ENCODE data around the gene UTF1.
"Not testable (repeated sequence)": the region's sequence is repeated elsewhere in the genome, so short reads cannot be mapped to it uniquely, and the experiment has no call there.

UTF1 gene

DNA sequence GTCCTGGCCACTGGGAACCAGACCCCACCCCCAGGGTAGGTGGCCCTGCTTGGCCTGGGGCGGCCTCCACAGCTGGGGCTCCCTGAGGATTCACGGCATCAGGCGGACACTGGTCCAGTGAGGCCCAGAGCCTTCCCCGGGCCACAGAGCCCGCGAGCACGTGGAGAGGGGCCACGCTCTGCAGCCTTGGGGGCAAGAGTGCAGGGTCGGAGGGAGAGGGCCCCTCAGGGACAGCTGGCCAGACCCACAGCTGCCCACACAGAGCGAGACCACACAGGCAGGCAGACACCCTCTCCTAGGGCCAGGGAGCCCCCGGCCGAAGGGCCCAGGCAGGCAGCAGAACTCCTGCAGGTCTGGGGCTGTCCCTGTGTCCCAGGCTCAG, 18.3 kb downstream of the UTF1 start:
- no peak for DNase-seq

DNA sequence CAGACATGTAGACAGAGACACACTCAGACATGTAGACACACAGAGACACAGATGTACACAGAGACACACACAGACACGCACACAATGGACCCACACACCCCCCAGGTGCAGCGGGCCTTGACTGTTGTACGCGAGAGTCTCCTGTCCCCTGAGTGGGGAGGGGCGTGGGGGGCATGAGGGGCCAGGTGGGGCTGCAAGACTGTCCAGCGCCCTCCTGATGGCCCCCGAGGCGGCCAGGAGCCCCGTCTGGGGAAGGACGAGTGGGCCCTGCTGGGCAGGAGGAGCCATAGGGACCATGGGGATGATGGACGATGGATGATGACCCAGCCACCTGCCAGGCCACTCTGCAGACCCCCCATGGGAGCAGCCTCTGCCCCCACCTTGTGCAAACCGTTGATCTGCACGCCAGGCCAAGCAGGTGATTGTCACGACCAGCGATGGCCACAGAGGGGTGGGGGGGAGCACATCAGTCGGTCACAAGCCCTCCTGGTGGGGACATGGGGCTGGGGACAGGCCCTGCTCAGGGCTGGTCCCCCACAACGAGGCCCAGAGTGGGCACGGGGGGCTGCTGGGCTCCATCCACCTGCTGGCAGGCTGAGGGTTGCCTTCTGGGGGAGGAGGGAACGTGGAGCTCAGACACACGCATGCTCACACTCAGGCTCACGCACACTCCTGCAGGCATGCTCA, 19.2 kb downstream of the UTF1 start:
- DNase-seq = no peak

DNA sequence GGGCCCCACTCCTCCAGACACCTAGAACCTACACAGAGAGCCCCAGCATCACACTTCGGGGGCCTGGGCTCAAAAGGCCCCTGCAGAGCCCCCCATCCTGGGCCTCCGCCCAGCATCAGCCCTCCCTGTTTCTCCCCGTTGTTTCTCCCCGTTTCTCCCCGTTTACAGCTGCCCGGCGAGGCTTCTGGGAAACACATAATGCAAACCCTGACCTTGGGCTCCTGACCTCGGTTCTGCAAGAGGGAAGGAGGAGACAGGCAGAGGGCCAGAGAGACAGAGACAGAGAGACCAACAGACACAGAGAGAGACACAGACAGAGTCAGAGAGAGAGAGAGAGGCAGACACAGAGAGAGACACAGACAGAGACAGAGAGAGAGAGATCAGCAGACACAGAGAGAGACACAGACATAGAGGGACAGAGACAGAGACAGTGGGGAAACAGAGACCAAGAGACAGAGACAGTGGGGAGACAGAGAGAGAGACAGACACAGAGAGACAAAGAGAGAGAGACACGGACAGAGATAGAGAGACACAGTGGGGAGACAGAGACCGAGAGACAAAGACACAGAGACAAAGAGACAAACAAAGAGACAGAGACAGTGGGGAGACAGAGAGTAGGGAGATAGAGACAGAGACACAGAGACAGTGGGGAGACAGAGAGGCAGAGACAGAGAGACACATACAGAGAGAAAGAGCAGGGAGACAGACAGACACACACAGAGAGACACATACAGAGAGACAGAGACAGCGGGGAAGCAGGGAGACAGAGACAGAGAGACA, 20.1 kb downstream of the UTF1 start:
- no peak for DNase-seq

DNA sequence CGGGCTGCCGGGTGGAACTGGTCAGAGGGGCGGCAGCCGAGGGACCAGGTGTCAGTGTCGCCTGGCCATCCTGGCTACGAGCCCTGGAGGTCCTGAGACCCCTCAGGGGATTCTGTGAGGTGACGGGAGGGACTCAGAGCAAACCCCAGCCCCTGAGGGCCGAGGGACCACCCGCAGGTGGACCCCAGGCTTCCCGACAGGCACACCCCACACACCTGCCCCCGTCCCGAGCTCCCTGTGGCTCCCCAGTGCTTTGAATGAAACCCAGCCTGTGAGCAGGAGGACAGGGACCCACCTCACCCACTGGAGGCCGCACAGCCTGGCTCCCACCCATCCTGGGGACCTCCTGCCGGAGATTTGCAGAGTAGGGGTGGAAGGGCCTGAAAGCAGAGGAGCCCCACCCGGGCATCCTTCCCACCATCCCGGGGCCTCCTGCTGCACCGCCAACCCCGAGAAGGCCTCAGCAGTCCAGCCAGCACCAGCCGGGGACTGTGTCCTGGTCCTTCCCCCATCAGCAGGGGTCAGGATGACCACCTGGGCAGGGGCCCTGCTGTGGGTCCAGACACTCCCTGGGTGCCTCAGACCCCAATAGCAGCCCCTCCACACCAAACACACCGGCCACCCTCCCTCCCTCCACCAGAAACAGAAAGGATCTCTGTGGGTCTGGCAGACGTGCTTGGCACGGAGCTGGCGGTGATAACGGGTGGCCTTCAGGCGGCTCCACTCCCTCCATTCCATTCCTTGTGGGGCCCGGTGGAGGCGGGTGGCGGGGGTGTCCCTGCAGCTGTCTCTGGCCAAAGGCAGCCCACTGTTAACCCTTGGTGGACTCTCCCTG, 21.6 kb downstream of the UTF1 start:
- DNase-seq = no peak

DNA sequence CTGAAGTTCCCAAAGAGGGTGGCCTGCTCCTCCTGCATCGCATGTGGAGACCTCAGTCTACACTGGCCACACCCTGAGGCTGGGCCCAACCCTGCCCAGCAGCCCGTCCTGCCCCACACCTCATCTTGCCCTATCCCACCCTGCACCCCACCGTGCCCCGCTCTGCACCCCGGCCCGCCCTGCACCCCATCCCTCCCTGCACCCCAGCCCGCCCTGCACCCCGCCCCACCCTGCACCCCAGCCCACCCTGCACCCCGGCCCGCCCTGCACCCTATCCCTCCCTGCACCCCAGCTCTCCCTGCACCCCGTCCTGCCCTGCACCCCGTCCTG, 22.2 kb downstream of the UTF1 start:
- DNase-seq = no peak

DNA sequence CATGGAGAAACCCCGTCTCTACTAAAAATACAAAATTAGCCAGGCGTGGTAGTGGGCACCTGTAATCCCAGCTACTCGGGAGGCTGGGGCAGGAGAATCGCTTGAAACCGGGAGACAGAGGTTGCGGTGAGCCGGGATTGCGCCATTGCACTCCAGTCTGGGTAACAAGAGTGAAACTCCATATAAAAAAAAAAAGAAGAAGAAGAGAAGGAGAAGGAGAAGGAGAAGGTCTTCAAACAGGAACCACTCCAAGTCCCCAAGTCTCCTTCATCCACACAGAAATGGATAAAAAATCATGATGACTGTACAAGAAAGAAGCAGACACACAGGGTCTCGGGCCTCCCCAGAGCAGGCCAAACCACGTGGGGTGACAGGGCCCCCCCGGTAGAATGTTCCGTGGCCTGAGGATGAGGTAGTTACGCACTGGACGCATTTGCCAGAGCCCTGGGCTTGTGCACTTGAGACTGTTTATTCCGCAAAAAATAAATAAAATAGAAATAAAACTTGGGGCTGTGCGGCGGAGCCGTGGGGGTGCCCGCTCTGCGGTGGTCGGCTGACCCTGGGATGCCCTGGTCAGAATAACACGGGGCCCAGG, 23.4 kb downstream of the UTF1 start:
- DNase-seq = no peak

DNA sequence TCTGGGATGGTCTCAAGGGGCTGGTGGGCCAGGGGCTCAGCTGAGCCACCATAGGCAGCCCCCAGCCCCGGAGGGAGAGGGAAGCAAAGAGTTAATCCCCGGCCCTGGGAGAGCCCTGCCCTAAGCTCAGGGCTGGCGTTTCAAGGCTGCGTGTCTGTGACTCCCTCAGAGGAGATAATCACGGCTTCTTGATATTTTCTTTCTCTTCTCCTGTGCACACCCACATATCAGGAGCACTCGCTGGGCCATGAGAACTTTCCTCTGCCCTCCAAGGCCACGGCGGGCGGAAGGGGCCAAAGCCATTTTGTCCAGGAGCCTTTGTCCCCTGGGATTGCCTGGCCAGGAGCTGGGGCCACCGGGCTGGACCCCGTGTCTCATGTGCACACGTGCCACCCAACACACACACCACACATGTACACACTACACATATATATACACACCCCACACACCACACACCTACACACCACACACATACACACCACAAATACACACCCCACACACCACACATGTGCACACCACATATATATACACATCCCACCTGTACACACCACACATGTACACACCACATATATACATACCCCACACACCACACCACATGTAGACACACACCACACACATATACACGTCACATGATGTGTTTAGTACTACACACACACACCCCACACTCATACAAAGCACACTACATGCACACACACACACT, 24.6 kb downstream of the UTF1 start:
- no peak for DNase-seq

DNA sequence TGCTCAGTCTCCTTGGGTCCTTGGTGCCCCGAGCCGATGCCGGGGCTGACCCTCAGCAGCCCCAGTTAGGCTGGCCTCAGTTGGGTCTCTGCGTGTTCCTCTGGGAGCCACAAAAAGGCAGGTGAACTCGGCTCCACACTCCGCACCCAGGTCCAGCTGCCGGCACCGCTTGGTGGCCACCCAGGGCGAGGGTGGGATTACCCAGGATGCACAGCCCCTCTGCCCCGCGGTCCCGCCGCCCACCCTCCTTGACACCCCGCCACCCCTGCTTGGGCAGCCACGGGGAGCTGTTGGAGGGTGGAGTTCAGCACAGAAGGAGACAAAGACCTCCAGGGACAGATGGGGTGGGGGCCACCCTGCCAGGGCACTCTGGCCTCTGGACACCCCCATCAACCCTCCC, 25.3 kb downstream of the UTF1 start:
- no peak for DNase-seq

DNA sequence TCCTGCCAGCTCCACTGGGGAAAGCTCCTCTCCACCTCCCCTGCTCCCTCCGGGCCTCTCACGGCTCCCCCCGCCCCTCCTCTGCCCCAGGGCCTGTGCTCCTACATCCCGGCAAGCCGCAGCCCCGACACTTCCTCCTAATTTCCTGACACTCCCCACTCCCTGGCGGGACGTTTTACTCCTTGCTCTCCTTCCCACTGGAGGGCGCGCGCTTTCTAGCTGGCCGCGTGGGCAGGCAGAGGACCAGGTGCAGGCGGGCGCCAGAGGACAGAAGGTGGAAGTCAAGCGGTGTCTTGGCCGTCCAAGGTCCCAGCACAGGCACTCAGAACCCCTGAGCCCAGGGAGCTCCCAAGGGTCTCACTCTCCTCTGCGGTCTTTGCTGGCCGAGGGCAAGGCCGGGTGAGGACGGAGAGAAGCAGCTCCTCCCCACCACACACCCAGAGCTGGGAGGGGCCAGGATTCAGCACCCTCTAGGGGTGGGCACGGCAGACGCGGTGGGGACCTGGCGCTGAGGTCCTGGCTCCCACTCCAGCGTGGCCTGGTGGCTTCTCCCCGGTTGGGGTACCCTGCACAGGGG, 27.6 kb downstream of the UTF1 start:
- peak; percentile 87 to 90 for DNase-seq

DNA sequence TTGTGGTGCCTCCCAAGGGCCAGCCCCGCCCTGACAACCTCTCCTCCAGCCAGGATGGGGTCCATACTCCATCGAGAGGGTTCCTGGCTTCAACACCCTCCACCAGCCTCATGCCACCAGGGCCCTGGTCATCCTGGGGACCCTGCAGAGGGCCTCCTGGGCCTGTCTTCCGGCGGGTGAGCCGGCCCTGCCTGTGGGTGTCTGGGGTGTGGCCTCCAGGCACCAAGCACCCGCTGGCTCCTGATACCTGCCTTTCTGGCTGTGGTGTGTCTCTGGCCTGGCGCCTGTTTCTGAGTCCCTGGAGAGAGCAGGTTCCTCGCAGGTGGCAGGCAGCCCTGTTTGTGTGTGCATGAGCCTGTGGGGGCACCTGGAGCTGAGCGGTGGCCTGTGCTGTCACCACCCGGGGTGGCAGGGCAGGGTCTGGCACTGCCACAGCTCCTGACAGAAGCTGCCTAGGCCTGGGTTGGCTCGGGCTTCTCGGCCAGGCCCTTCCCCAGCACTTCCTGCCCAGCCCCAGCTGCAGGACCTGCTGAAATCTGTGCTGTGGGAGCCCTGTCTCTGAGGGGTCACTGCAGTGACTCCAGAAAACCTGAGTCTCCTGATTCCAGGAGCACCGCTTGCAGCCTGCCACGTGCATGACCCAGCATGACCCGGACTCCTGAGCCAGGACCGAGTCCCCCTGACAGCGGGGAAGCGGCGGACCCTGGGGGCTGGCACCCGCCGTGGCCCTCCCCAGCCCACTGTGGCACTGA, 28.2 kb downstream of the UTF1 start:
- no peak for DNase-seq

DNA sequence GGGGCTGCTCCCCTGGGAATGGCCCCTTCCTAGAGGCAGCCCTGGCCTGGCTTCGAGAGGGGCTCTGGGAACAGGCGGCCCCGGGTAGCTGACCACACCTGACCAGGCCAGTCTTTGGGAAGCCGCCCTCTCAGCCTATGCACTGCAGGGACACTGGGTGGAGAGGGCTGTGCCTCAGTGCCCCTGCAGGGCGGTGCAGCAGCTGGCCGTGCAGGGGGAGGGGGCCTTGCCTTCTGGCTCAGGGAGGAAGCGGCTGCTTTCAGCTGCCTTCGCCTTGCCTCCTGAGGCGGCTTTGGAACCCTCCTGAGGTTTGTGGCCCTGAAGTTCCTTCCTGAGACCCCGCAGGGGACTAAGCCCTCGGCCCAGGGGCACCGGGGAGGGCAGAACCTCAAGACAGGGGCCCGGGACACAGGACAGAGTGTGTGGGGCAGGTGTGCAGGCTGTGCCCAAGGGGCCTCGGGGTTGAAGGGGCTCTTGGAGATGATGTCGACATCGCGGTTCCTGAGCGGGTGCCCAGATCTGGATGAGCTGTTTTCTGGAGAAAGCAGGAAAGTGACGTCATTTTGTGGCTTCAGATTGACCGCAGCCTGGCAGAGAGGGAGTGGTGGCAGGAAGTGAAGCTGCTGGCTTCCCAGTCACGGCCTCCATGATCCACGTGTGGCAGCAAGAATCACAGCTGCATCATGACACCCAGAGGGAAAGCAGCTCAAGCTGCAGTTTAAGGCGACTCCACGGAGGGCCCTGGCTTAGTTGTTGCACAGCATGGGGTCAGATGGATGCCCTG, 29.0 kb downstream of the UTF1 start:
- DNase-seq = peak; percentile 98 to 99

DNA sequence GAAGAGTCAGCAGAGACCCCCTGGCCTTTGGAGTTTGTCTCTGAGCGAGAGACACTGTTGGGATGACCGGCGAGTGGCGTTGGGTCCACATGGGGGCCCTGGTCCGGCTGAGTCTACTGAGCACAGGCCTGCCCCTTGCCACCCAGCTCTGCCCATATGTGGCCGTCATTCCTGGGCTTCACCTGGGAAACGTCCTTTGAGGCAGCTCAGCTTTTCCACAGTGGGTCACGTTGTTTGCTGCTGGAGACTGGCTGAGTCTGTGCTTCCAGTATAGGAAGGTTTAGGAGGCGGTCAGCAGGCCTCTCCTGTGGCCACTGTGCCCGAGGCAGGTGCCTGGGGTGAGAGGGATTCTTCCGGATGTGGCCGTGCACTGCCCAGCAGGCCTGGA, 29.6 kb downstream of the UTF1 start:
- no peak for DNase-seq

DNA sequence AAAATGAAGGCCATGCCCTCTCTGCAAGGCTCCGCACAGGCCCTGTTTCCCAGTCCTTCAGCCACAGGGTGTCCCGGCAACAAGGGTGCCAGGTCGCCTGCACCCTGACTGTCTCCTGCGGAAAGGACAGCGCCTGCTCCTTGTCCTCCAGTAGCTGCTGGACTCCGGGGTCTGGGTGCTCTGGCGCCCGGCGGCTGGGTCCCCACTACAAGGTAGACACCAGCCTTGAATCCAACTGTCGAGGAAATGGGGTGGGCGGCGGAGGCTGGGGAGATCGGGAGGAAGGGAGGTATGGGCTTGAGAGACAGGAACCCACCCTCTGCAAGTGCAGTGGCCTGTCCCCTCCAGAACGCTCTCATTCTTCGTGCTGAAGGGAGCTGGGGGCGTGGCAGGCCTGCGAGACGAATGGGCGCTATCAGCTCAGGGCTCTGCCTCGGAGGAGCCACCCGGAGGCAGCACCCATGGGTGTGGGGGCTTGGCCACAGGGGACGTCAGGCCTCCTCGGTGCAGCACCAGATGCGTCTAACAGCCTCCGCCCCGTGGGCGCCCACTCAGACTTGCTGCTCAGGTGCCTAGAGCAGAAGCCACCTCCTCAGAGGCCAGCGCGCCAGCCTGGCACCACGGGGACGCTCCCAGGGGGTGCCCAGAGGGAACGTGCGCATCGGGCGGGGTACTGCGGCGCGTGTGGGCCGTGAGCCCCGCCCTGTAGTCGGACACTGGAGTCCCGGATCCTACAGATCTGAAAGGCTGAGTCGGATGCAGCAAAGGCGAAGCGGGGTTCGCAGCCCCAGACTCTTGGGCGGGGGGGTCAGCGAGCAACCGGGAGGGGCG, 31.1 kb downstream of the UTF1 start:
- DNase-seq = peak; percentile 24 to 47

DNA sequence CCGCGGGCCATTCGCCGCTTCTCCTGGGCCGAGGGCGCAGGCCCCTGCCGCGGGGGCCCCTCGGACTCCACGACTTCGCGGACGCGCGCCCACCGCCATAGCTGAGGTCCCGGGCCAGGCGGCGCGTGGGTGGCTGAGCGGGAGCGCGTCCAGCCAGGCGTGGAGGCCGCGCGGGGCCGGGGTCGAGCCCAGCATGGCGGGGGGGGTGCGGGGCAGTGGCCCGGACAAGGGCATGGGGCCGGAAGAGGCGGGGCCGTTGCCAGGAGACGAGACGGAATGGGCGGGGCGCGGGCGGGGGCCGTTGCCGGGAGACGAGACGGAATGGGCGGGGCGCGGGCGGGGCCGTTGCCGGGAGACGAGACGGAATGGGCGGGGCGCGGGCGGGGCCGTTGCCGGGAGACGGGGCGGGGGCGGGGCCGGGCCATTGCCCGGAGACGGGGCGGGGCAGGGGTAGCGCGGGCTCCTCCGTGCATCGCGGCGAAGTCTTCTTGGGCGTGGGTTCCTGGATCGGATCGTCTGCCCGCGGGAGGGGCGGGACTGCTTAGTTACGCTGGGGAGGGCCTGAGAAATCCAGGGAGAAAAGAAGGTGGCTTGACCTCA, 31.8 kb downstream of the UTF1 start:
- DNase-seq = peak; percentile 43 to 62

DNA sequence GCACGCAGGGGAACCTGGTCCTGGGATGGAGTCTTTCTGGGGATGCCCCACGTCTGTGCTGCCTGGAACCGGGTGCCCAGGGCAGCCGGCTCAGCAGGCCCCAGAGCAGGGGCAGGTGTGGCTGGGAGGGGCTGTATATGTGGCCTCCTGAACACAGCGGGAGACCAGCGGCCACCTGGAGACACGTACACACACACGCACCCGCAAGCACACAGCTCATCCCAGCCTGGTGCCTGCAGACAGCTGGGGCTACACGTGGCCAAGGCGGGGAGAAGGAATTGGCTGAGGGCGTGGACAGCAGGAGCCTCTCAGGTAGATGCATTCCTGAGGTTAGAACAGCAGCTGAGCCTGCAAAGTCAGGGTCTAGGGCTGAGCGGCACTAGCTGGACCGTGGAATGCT, 32.7 kb downstream of the UTF1 start:
- DNase-seq = no peak

DNA sequence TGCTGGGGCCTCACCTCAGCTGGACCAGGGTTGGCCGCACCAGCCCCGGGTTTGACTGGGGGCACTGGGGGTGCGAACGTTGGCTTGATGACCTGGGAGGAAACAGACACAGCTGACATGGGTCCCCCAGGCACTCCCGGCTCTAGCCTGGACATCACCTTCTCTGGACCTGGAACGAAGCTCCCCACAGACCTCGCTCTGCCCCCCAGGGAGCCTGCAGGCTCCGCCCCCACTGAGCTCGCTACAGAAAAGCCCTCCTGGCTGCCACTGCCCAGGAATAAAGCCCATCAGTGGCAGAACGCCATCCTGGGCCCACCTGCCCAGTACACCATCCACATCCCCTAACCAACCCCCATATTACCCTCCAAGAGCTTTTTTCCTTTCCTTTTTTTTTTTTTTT, 33.7 kb downstream of the UTF1 start:
- no peak for DNase-seq

DNA sequence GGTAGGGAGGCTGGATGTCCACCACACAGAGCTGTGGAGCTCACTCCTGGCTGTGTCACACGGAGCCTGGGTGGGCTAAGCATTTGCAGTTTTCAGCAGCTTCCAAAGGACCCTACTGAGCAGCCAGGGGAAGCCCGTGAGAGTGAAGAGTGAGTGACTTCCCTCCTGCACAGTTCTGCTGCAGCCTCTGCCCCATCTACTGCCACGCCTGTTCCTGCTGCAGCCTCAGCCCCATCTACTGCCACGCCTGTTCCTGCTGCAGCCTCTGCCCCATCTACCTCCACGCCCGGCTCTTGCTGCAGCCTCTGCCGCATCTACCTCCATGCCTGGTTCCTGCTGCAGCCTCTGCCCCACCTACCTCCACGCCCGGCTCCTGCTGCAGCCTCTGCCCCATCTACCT, 34.4 kb downstream of the UTF1 start:
- DNase-seq = no peak

DNA sequence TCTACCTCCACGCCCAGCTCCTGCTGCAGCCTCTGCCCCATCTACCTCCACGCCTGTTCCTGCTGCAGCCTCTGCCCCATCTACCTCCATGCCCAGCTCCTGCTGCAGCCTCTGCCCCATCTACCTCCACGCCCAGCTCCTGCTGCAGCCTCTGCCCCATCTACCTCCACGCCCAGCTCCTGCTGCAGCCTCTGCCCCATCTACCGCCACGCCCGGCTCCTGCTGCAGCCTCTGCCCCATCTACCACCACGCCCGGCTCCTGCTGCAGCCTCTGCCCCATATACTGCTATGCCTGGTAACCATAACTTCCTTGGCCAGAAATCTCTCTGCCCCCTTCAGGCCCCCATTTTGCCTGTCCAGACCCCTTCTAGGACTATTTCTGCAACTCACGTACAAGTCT, 35.0 kb downstream of the UTF1 start:
- not testable (repeated sequence) for DNase-seq

DNA sequence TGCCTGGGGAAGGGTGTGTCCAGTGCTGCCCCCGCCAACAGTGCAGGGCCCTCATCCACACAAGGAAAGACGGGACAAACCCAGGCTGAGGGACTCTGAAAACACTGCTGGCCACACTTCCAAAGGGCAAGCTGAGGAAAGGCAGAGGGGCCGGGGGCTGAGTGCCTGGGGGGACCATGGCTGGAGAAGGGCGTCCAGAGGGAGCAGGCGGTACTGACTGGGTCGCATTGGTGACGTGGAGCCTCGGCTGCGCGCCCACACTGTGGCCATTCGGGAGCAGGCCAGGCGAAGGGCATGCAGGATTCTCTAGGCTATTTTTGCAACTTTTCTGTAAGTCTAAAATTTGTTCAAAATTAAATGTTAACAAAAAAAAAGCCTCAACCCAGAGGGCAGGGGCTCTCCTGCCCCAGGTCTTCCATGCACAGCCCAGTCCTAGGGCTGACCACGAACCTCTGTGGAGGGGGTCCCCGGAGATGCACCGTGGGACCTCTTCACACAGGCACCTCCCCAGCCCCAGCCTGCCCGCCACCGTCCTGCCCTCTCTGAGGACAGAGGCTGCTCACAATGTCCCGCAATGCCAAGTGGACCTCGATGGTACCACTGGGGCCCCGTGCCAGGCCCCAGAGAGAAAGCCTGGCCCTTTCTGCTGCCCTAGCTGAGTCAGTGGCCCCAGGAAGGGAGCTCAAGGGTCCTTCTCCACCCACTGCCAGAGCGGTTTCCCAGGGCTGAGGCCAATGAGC, 36.2 kb downstream of the UTF1 start:
- DNase-seq = no peak
